Effector memory CD4-positive, alpha-beta T cell (primary cell): ENCODE measurements around the gene INAFM1.

Experiments used
- DNase-seq, 3 donors: peaks; one replicate each; pipeline ENCODE4 v3.0.0-alpha.2; 2020
- H3K27ac ChIP-seq: 2 replicates; pipeline ENCODE4 v1.7.0; 2013; ENCODE audit warnings: mild to moderate bottlenecking, low read length, moderate library complexity; ENCODE audit not compliant: insufficient read depth, poor library complexity, severe bottlenecking
- H3K27me3 ChIP-seq: replicated peaks from 2 replicates; pipeline ENCODE4 v1.7.0; 2013; ENCODE audit warnings: mild to moderate bottlenecking, low read length; ENCODE audit not compliant: insufficient read depth, control insufficient read depth, poor library complexity, severe bottlenecking
- H3K36me3 ChIP-seq: 2 replicates; pipeline ENCODE4 v1.7.0; 2013; ENCODE audit warnings: mild to moderate bottlenecking, low read length, moderate library complexity; ENCODE audit not compliant: control insufficient read depth, insufficient read depth
- H3K4me1 ChIP-seq: 2 replicates; pipeline ENCODE4 v1.7.0; 2013; ENCODE audit warnings: low read length, mild to moderate bottlenecking; ENCODE audit not compliant: control insufficient read depth, insufficient read depth, poor library complexity, severe bottlenecking
- H3K4me3 ChIP-seq: 2 replicates; pipeline ENCODE4 v1.7.0; 2013; ENCODE audit warnings: low read length, low read depth, mild to moderate bottlenecking; ENCODE audit not compliant: insufficient read depth, poor library complexity, severe bottlenecking
- H3K9me3 ChIP-seq: 2 replicates; pipeline ENCODE4 v1.7.0; 2013; ENCODE audit warnings: mild to moderate bottlenecking, low read length, moderate library complexity; ENCODE audit not compliant: control insufficient read depth
- total RNA-seq, 3 donors: gene quantifications; one replicate each; lab custom pipeline; 2026; lab: John Stamatoyannopoulos, UW

The INAFM1 gene
- 3.3 to 5.4 (median 3.6) reads per million in 3 donors for total RNA-seq

GRCh38 chr19:47274071-47274890 lies at the start of gene INAFM1:
Gene INAFM1, plus strand, starts transcription at chr19:47274885. Its CDS starts 35 bp downstream, at chr19:47274920.
- Histone ChIP-seq H3K4me3 (peak within 1 kb of the TSS; percentile 81), H3K9me3 (no peaks in the 10 kb centered on the region), H3K27me3 (no peaks in the 10 kb centered on the region), H3K4me1 (peaks cover 3% of the 10 kb centered on the region), H3K36me3 (peaks cover 13% of the 10 kb centered on the region), H3K27ac (peak within 1 kb of the TSS; percentile 95)
- DNase-seq = peak; percentile 97 to 100 (median 99)

DNA sequence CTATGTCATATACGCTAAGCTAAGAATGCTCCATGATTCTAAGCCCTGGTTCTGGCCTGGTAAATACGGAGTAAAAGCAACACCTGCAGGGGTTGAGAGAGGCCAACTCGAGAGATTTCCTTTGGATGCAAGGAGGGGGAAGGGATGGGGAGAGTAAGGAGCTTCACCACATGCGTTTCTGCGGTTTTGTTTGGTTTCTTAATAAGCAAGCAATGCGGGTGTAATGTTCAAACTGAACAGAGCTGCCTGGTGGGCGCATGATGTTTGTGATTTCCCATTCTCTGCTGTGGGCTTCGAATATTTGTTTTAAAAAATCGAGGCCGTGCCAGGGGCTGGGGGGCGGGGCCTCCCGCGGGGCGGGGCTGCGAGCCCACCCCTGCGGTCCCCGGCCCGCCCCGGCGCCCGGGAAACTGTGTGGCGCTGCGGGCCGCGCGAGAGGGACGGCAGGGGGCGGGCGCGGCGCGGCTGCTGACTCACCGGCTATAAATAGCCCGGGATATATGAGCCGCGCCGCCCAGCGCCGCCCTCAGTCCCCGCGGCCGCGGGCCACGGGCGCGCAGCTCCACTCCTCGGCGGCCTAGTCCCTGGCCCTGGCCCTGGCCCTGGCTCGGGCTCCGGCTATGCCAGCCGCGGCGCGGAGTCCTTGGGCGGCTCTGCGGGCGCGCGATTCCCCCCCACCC lies 48.8 kb upstream of the INAFM1 start:
- peak overlapping the region; percentile 83 for H3K27ac ChIP-seq
- no peaks in the 10 kb centered on the region for H3K27me3 ChIP-seq
- no peaks in the 10 kb centered on the region for H3K9me3 ChIP-seq
- peaks cover 31% of the 10 kb centered on the region for H3K4me1 ChIP-seq
- peak; percentile 77 to 88 (median 84) for DNase-seq
- peak overlapping the region; percentile 59 for H3K4me3 ChIP-seq
- no peaks in the 10 kb centered on the region for H3K36me3 ChIP-seq

- Histone ChIP-seq H3K9me3 (no peaks in the 10 kb centered on the region), H3K4me1 (peaks cover 36% of the 10 kb centered on the region), H3K27ac (peak overlapping the region; percentile 83), H3K27me3 (no peaks in the 10 kb centered on the region), H3K4me3 (peak overlapping the region; percentile 59), H3K36me3 (no peaks in the 10 kb centered on the region)
- peak in 2 of 3 donors; percentile 45 to 54 for DNase-seq
Measured at GRCh38 chr19:47226426-47227351, 48.0 kb upstream of the INAFM1 start.

DNA sequence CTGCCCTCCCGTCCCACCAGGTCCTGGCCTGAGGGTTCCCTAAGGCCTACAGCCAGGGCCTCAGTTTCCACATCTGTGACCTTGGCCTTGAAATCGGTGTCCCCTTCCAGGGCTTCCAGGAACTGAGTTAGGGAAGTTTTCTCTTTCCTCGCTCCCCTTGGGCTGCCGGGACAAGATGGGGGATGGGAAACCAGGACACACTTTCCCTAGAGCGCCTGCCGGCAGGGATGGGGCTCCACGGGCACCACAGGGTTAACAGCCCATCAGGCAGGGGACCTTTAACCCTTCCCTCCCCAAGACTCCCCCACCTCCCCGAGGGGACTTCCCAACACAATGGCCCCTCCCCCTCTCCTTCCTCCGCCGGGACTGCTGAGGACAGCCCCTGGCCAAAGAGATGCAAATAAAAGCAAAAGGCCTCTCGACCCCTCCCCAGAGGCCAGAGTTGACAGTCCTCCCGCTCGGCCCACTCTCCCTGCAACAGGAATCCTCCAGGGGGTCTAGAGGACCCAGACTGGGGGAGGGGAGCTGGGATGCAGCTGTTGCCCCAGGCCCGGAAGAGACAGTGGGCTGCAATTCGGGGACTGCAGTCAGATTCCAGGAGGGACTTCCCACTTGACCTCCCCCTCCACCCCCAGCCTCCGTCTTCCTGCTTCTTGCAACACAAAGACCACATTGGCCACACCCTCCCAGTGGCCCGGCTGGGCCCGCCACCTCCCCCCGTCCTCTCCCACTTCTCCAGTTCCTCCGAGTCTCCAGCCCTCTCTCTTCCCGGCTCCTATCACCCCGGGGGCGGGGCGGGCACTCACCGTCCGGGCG lies 47.1 kb upstream of the INAFM1 start:
- no peaks in the 10 kb centered on the region for H3K27me3 ChIP-seq
- peak in 2 of 3 donors; percentile 27 to 46 for DNase-seq
- no peaks in the 10 kb centered on the region for H3K36me3 ChIP-seq
- peak overlapping the region; percentile 83 for H3K27ac ChIP-seq
- peak overlapping the region; percentile 59 for H3K4me3 ChIP-seq
- peaks cover 38% of the 10 kb centered on the region for H3K4me1 ChIP-seq
- H3K9me3 ChIP-seq = no peaks in the 10 kb centered on the region

DNA sequence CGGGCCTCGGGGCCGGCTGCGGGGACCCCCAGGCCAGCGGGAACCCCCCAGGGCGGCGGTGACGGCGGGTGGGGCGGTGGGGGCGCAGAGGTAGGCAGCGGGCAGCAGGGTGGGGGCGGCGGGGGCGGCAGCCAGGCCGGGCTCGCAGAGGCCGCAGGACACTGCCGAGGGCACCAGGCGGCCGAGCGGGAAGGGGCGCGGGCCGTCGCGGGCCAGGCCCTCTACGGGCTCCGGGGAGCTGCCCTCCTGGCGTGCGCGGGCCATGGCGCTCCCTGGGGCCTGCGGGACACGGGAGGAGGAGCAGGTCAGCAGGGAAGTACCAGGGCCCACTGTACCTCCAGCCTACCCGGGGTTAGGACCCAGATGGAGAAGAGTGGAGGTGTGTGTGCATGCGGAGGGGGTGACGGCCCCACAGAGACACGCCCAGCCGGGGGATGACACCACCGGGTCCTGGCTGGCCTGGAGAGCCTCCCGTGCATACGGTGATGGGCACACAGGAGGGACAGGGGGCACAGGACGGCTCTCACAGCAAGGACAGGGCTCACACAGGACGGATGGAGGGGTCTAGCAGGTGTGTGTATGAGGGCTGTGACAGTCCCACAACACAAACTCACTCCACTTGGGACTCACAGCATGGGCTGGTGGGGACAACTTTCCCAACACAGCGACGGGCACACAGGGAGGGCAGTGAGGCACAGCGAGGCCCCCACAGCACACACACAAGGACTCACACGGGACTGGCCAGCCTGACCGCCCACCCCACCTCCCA lies 46.3 kb upstream of the INAFM1 start:
- no peaks in the 10 kb centered on the region for H3K27me3 ChIP-seq
- DNase-seq = peak in 2 of 3 donors; percentile 26 to 29
- H3K27ac ChIP-seq = peak overlapping the region; percentile 83
- no peaks in the 10 kb centered on the region for H3K9me3 ChIP-seq
- peak overlapping the region; percentile 59 for H3K4me3 ChIP-seq
- H3K4me1 ChIP-seq = peaks cover 38% of the 10 kb centered on the region
- H3K36me3 ChIP-seq = no peaks in the 10 kb centered on the region

- Histone ChIP-seq H3K4me1 (peaks cover 38% of the 10 kb centered on the region), H3K9me3 (no peaks in the 10 kb centered on the region), H3K27me3 (no peaks in the 10 kb centered on the region), H3K27ac (peak overlapping the region; percentile 43), H3K36me3 (no peaks in the 10 kb centered on the region), H3K4me3 (peak overlapping the region; percentile 44)
- DNase-seq = peak in 2 of 3 donors; percentile 17 to 26
Measured at GRCh38 chr19:47228937-47229675, 45.6 kb upstream of the INAFM1 start.

GRCh38 chr19:47229676-47230053 lies 45.0 kb upstream of the INAFM1 start:
- Histone ChIP-seq H3K27ac (peak overlapping the region; percentile 43), H3K27me3 (no peaks in the 10 kb centered on the region), H3K4me3 (peak overlapping the region; percentile 39), H3K4me1 (peaks cover 38% of the 10 kb centered on the region), H3K36me3 (no peaks in the 10 kb centered on the region), H3K9me3 (no peaks in the 10 kb centered on the region)
- no peak for DNase-seq
